MCF 10A (cell line): ENCODE data around the gene POLG. TPM values are rescaled to one million over a fixed set of nuclear protein-coding genes. Genes with fewer than 3 reads are reported as not detected.
A peak's percentile ranks its signal among the peaks of the same experiment; 100 is the strongest.

Source experiments
- BruUV-seq: library from RNA; stranded (reverse); fragments of 400-500 nt; replicated peaks from 2 replicates; lab custom pipeline; 2021; lab: Mats Ljungman, UMichigan
- CTCF ChIA-PET: fragments of 300-600 bp; sonication (Branson Sonifier 250); formaldehyde crosslinking; extraction: SDS; loops from one replicate; lab custom pipeline; 2021; ENCODE audit warnings: antibody characterized with exemption, inconsistent platforms; lab: Yijun Ruan, JAX
- POLR2A ChIA-PET: fragments of 300-600, 350-650 bp; sonication (Branson Sonifier 250); formaldehyde crosslinking; extraction: SDS; loops from one replicate; lab custom pipeline; 2020; ENCODE audit warnings: antibody characterized with exemption, inconsistent platforms; lab: Yijun Ruan, JAX
- DNase-seq: peaks from one replicate; pipeline ENCODE4 v3.0.0-alpha.2; 2018; ENCODE audit not compliant: unreplicated experiment
- H3K27ac Mint-ChIP-seq: one replicate; pipeline ENCODE4 v1.8.0; 2022; ENCODE audit warnings: mild to moderate bottlenecking, low read depth, mixed read lengths; ENCODE audit not compliant: unreplicated experiment
- H3K27me3 Mint-ChIP-seq: one replicate; pipeline ENCODE4 v1.8.0; 2022; ENCODE audit warnings: mixed read lengths; ENCODE audit not compliant: insufficient read depth, unreplicated experiment
- H3K36me3 Mint-ChIP-seq: one replicate; pipeline ENCODE4 v1.8.0; 2022; ENCODE audit warnings: mild to moderate bottlenecking, moderate library complexity, mixed read lengths; ENCODE audit not compliant: insufficient read depth, unreplicated experiment
- H3K4me1 Mint-ChIP-seq: one replicate; pipeline ENCODE4 v1.8.0; 2022; ENCODE audit warnings: mixed read lengths; ENCODE audit not compliant: insufficient read depth, unreplicated experiment
- H3K4me3 Mint-ChIP-seq: one replicate; pipeline ENCODE4 v1.8.0; 2022; ENCODE audit warnings: mild to moderate bottlenecking, moderate library complexity, mixed read lengths; ENCODE audit not compliant: unreplicated experiment
- H3K9me3 Mint-ChIP-seq: one replicate; pipeline ENCODE4 v1.8.0; 2022; ENCODE audit warnings: mixed read lengths; ENCODE audit not compliant: unreplicated experiment
- intact Hi-C: fragments of 100-400 bp; cut with micrococcal nuclease; formaldehyde crosslinking; loops from 2 replicates; pipeline ENCODE4 v1.14.1; 2022
- total RNA-seq: library from RNA; stranded (reverse); gene quantifications from 2 replicates; pipeline ENCODE4 v1.2.3, GENCODE V29; 2022
- TF ChIP-seq, protein P1 (sequence below): fragments of 200-600 bp; IDR thresholded peaks from one replicate; pipeline ENCODE4 v1.8.0; 2022; ENCODE audit warnings: antibody characterized with exemption, mild to moderate bottlenecking; ENCODE audit not compliant: unreplicated experiment

The POLG gene
- total RNA-seq, 1 experiment from 2014 or later: 62.2 TPM

DNA sequence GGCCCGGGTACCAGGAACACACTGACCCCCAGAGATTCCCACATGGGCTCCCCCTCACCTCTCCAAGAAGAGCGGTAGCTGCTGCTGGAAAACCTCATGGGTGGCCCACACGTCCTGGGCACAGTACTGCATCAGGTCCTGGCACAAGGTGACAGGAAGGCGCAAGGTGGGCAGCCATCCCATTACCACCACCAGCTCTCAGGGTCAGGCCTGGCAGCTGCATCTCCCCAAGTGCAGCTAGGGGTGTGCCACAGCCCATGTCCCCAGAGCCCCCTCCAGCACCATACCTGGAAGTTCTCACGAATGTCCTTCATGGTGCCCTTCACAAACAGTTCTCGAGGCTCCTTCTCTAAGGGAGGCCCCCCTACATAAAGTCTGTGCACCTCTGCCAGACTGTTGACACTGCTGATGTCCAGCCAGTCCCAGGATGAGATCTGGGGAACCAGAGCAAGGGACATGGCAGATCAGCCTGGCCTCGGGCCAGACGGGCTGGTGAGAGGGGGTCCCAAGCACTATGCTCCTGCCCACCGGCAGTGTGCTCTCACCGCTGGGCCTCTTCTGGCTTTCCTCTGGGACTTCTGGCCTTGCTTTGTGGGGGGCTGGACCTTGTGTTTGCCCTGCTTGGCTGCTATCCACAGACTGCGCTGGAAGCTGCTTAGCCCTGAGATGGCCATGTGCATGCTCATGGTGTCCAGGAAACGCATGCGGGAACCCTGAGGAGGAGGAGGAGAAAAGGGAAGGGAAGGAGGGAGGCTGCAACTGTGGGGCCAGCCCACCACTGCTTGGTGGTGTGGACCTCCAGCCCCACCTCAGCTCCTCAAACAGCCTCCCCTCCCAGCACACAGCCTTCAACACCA, 6.0 kb downstream of the POLG start:
- BruUV-seq: no TSS peak
- TF ChIP-seq, protein P1, sequence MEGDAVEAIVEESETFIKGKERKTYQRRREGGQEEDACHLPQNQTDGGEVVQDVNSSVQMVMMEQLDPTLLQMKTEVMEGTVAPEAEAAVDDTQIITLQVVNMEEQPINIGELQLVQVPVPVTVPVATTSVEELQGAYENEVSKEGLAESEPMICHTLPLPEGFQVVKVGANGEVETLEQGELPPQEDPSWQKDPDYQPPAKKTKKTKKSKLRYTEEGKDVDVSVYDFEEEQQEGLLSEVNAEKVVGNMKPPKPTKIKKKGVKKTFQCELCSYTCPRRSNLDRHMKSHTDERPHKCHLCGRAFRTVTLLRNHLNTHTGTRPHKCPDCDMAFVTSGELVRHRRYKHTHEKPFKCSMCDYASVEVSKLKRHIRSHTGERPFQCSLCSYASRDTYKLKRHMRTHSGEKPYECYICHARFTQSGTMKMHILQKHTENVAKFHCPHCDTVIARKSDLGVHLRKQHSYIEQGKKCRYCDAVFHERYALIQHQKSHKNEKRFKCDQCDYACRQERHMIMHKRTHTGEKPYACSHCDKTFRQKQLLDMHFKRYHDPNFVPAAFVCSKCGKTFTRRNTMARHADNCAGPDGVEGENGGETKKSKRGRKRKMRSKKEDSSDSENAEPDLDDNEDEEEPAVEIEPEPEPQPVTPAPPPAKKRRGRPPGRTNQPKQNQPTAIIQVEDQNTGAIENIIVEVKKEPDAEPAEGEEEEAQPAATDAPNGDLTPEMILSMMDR: no peak
- H3K4me3 Mint-ChIP-seq: no peak overlapping the region
- H3K36me3 Mint-ChIP-seq: peaks cover 70% of the 10 kb centered on the region
- ChIA-PET POLR2A (no interaction called here), CTCF (interaction anchor here (0.6 to 1.4 kb wide), 3 partner anchors 30 to 122 kb away, joined by 4 to 7 read pairs (median 5); no protein-coding TSS in a partner anchor)
- intact Hi-C loops: no loop called here
- peaks cover 22% of the 10 kb centered on the region for H3K4me1 Mint-ChIP-seq
- H3K9me3 Mint-ChIP-seq: no peaks in the 10 kb centered on the region
- H3K27me3 Mint-ChIP-seq: no peaks in the 10 kb centered on the region
- DNase-seq: no peak
- peak overlapping the region; percentile 25 for H3K27ac Mint-ChIP-seq

DNA sequence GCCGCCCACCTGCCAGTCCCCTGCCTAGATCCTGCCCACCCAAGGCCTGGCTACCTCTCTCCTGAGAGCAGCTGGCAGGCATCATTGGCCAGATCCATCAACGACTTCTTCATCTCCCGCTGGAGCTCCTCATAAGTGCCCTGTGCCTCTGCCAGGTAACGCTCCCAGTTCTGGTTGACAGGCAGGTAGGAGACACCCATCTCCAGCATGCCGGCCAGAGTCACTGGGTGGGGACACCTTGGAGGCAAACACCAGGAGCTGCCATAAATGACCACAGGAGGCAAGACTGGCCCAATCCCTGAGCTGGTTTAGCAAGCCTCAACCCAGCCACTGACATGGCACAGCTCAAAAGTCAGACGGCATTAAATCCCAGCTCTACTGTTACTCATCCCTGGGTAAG, 7.5 kb downstream of the POLG start:
- TF ChIP-seq, protein P1: no peak
- H3K9me3 Mint-ChIP-seq: no peaks in the 10 kb centered on the region
- no peak for DNase-seq
- CTCF ChIA-PET: interaction anchor here (0.6 to 2.2 kb wide), 3 partner anchors 32 to 269 kb away, joined by 4 to 8 read pairs (median 7); no protein-coding TSS in a partner anchor
- intact Hi-C loops: no loop called here
- no peak overlapping the region for H3K27ac Mint-ChIP-seq
- no peaks in the 10 kb centered on the region for H3K27me3 Mint-ChIP-seq
- POLR2A ChIA-PET: no interaction called here
- H3K4me3 Mint-ChIP-seq: no peak overlapping the region
- peaks cover 72% of the 10 kb centered on the region for H3K36me3 Mint-ChIP-seq
- no TSS peak for BruUV-seq
- peaks cover 14% of the 10 kb centered on the region for H3K4me1 Mint-ChIP-seq

DNA sequence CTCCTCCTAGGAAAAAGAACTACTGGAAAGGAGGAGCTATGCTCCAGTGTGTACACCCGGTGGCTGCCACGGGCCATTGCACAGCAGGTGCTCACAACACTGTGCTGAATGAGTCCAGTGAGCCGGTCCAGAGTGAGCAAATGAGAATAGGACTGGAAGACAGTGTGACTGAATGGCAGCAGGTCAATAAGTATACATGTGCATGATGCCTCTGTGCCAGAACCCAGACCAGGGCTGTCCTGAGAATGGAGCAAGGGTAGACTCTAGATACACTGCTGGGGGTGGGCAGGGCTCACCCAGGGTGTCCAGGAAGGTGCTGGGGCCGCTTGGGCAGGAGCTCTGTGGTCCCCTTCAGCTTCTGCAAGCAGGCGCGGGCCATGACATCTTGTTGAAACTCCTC, 8.3 kb downstream of the POLG start:
- Mint-ChIP-seq H3K27ac (no peak overlapping the region), H3K27me3 (no peaks in the 10 kb centered on the region), H3K9me3 (no peaks in the 10 kb centered on the region), H3K4me1 (peaks cover 7% of the 10 kb centered on the region), H3K36me3 (peaks cover 72% of the 10 kb centered on the region), H3K4me3 (no peak overlapping the region)
- intact Hi-C loops: no loop called here
- no TSS peak for BruUV-seq
- ChIA-PET POLR2A (interaction anchor here (1.3 kb wide), 1 partner anchor 10 kb away, joined by 3 read pairs; no protein-coding TSS in a partner anchor), CTCF (interaction anchor here (2.2 kb wide), 1 partner anchor 33 kb away, joined by 8 read pairs; no protein-coding TSS in a partner anchor)
- DNase-seq: no peak
- TF ChIP-seq, protein P1: no peak
